ENCODE data around the gene SMARCC1.

The SMARCC1 gene

GRCh38 chr3:47588053-47588452 lies 193.6 kb downstream of the SMARCC1 start:
- Histone ChIP-seq H3K9ac (ENCODE audit: insufficient read length, low read depth) (no peak overlapping the region), H3K4me1 (ENCODE audit: insufficient read depth, insufficient read length) (peaks cover 5% of the 10 kb centered on the region), H3K27me3 (ENCODE audit: insufficient read depth, insufficient read length) (no peaks in the 10 kb centered on the region), H3K36me3 (ENCODE audit: insufficient read depth, insufficient read length, low read length) (peaks cover 57% of the 10 kb centered on the region), H3K9me3 (ENCODE audit: insufficient read depth, low read length) (no peaks in the 10 kb centered on the region), H3K4me3 (ENCODE audit: insufficient read length, low read depth) (no peak overlapping the region)
- TF ChIP-seq YY1 (IDR thresholded peaks at IDR 0.05; ENCODE audit: insufficient read depth, insufficient read length) (no peak), SUZ12 (IDR thresholded peaks at IDR 0.05; ENCODE audit: extremely low read depth, insufficient read depth, insufficient read length) (no peak), ZNF274 (IDR thresholded peaks at IDR 0.05; ENCODE audit: low read depth, low read length) (no peak)
- DNase-seq (ENCODE audit: low read depth, low spot score) = no peak

DNA sequence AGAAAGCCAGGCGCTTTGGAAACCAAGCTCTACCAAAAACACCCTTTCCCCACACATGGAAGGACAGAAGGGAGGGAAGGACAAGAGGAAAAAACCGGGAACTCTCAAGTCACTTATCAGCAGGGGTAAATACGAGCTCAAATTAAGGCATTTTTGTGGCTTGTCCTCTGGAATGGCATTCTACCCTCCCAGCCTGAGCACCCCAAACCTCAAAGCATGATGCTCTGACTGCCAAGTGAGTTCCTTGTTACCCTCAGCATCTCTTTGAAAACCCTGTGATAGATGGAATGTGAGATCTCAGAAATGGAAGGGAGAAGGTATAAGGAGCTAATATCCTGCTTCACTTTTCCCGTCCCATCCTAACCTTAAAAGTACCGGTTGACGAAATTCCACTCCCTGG lies 194.9 kb downstream of the SMARCC1 start:
- H3K36me3 ChIP-seq (ENCODE audit: insufficient read depth, insufficient read length, low read length) = peaks cover 53% of the 10 kb centered on the region
- no peaks in the 10 kb centered on the region for H3K9me3 ChIP-seq (ENCODE audit: insufficient read depth, low read length)

DNA sequence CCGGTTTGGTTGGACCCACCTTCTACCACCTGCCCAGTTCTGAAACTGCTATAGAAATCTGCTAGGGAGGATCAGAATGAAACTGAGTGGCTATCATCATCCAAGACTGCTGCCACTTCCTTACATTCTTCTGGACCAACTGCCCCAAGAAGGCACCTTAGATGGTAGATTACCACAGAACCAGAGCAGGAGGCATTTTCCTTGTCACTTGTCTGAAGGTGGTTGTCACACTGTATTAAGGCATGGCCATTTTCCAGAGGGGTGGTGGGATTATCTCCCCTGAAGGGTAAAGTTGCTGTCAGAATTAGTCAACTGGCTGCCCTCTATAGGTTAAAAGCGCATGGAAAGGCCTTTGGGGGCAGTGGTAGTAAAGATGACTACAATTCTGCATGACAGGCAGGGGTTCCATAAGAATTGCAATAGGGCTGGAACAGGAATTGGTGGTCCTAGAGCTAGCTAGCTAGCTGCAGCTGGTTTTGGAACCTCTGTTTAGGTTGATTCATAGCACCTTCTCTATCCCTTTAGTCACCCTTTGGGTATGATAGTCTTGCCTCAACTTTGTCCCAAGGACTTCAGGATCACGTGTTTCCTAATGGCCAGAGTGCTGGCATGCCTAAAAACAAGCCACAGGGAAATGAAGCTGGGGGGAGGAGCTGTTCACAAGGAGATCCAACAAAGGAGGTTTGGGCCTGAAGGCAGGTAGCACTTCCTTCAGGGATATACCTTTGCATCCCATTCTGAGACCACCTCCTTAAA lies 198.2 kb downstream of the SMARCC1 start:
- H3K4me1 ChIP-seq (ENCODE audit: insufficient read depth, insufficient read length) = peaks cover 5% of the 10 kb centered on the region
- peaks cover 28% of the 10 kb centered on the region for H3K36me3 ChIP-seq (ENCODE audit: insufficient read depth, insufficient read length, low read length)
- DNase-seq (ENCODE audit: low read depth, low spot score) = no peak
- peaks cover 23% of the 10 kb centered on the region for H3K27me3 ChIP-seq (ENCODE audit: insufficient read depth, insufficient read length)
- no peak overlapping the region for H3K9ac ChIP-seq (ENCODE audit: insufficient read length, low read depth)
- H3K9me3 ChIP-seq (ENCODE audit: insufficient read depth, low read length) = no peaks in the 10 kb centered on the region
- no peak overlapping the region for H3K4me3 ChIP-seq (ENCODE audit: insufficient read length, low read depth)
- TF ChIP-seq ZNF274 (IDR thresholded peaks at IDR 0.05; ENCODE audit: low read depth, low read length) (no peak), YY1 (IDR thresholded peaks at IDR 0.05; ENCODE audit: insufficient read depth, insufficient read length) (no peak), SUZ12 (IDR thresholded peaks at IDR 0.05; ENCODE audit: extremely low read depth, insufficient read depth, insufficient read length) (no peak)

More for the DNA sequence above, 194.9 kb downstream of the SMARCC1 start:
- Histone ChIP-seq H3K9ac (ENCODE audit: insufficient read length, low read depth) (no peak overlapping the region), H3K27me3 (ENCODE audit: insufficient read depth, insufficient read length) (no peaks in the 10 kb centered on the region), H3K4me3 (ENCODE audit: insufficient read length, low read depth) (no peak overlapping the region), H3K4me1 (ENCODE audit: insufficient read depth, insufficient read length) (peaks cover 5% of the 10 kb centered on the region)
- no peak for DNase-seq (ENCODE audit: low read depth, low spot score)
- TF ChIP-seq YY1 (IDR thresholded peaks at IDR 0.05; ENCODE audit: insufficient read depth, insufficient read length) (no peak), SUZ12 (IDR thresholded peaks at IDR 0.05; ENCODE audit: extremely low read depth, insufficient read depth, insufficient read length) (no peak), ZNF274 (IDR thresholded peaks at IDR 0.05; ENCODE audit: low read depth, low read length) (no peak)

- no peak for TF ChIP-seq SUZ12 (IDR thresholded peaks at IDR 0.05; ENCODE audit: extremely low read depth, insufficient read depth, insufficient read length)
- TF ChIP-seq YY1 (IDR thresholded peaks at IDR 0.05; ENCODE audit: insufficient read depth, insufficient read length) = no peak
- TF ChIP-seq ZNF274 (IDR thresholded peaks at IDR 0.05; ENCODE audit: low read depth, low read length) = no peak
- Histone ChIP-seq H3K9me3 (ENCODE audit: insufficient read depth, low read length) (no peaks in the 10 kb centered on the region), H3K36me3 (ENCODE audit: insufficient read depth, insufficient read length, low read length) (peaks cover 16% of the 10 kb centered on the region), H3K4me1 (ENCODE audit: insufficient read depth, insufficient read length) (peaks cover 2% of the 10 kb centered on the region), H3K27me3 (ENCODE audit: insufficient read depth, insufficient read length) (peaks cover 37% of the 10 kb centered on the region), H3K4me3 (ENCODE audit: insufficient read length, low read depth) (no peak overlapping the region), H3K9ac (ENCODE audit: insufficient read length, low read depth) (no peak overlapping the region)
- DNase-seq (ENCODE audit: low read depth, low spot score) = no peak
Measured at GRCh38 chr3:47581835-47582234, 199.9 kb downstream of the SMARCC1 start.

DNA sequence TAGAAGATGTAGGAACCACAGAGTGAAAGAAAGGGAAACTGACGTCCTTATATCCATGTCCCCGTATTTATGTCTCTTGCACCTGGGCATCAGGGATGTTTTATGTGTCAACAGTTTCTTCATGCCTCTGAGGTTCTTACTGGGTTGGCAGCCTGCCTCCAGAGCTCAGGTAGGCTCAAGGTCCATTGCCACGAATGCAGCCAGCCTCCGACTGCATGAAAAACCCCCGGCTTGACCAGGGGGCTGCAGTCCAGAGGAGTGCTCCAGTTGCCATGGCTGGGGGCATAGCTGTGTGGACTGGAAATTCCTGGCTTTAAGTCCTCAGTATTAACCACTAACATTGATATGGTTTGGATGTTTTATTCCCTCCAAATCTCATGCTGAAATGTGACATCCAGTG lies 200.3 kb downstream of the SMARCC1 start:
- Histone ChIP-seq H3K4me1 (ENCODE audit: insufficient read depth, insufficient read length) (peaks cover 2% of the 10 kb centered on the region), H3K27me3 (ENCODE audit: insufficient read depth, insufficient read length) (peaks cover 40% of the 10 kb centered on the region)

GRCh38 chr3:47580481-47580880 lies 201.2 kb downstream of the SMARCC1 start:
- no peak for DNase-seq (ENCODE audit: low read depth, low spot score)
- Histone ChIP-seq H3K9me3 (ENCODE audit: insufficient read depth, low read length) (no peaks in the 10 kb centered on the region), H3K36me3 (ENCODE audit: insufficient read depth, insufficient read length, low read length) (peaks cover 7% of the 10 kb centered on the region)

More for the DNA sequence above, 200.3 kb downstream of the SMARCC1 start:
- H3K9me3 ChIP-seq (ENCODE audit: insufficient read depth, low read length) = no peaks in the 10 kb centered on the region
- TF ChIP-seq YY1 (IDR thresholded peaks at IDR 0.05; ENCODE audit: insufficient read depth, insufficient read length) = no peak
- no peak for TF ChIP-seq ZNF274 (IDR thresholded peaks at IDR 0.05; ENCODE audit: low read depth, low read length)
- TF ChIP-seq SUZ12 (IDR thresholded peaks at IDR 0.05; ENCODE audit: extremely low read depth, insufficient read depth, insufficient read length) = no peak
- no peak for DNase-seq (ENCODE audit: low read depth, low spot score)
- no peak overlapping the region for H3K9ac ChIP-seq (ENCODE audit: insufficient read length, low read depth)
- no peak overlapping the region for H3K4me3 ChIP-seq (ENCODE audit: insufficient read length, low read depth)
- peaks cover 16% of the 10 kb centered on the region for H3K36me3 ChIP-seq (ENCODE audit: insufficient read depth, insufficient read length, low read length)

GRCh38 chr3:47579875-47580274 lies 201.8 kb downstream of the SMARCC1 start:
- H3K4me1 ChIP-seq (ENCODE audit: insufficient read depth, insufficient read length) = peaks cover 2% of the 10 kb centered on the region

More at GRCh38 chr3:47580481-47580880, 201.2 kb downstream of the SMARCC1 start:
- no peak for TF ChIP-seq SUZ12 (IDR thresholded peaks at IDR 0.05; ENCODE audit: extremely low read depth, insufficient read depth, insufficient read length)
- no peak for TF ChIP-seq YY1 (IDR thresholded peaks at IDR 0.05; ENCODE audit: insufficient read depth, insufficient read length)
- no peak for TF ChIP-seq ZNF274 (IDR thresholded peaks at IDR 0.05; ENCODE audit: low read depth, low read length)
- Histone ChIP-seq H3K27me3 (ENCODE audit: insufficient read depth, insufficient read length) (peaks cover 40% of the 10 kb centered on the region), H3K4me3 (ENCODE audit: insufficient read length, low read depth) (no peak overlapping the region), H3K4me1 (ENCODE audit: insufficient read depth, insufficient read length) (peaks cover 2% of the 10 kb centered on the region), H3K9ac (ENCODE audit: insufficient read length, low read depth) (no peak overlapping the region)

More at GRCh38 chr3:47579875-47580274, 201.8 kb downstream of the SMARCC1 start:
- Histone ChIP-seq H3K4me3 (ENCODE audit: insufficient read length, low read depth) (no peak overlapping the region), H3K27me3 (ENCODE audit: insufficient read depth, insufficient read length) (peaks cover 40% of the 10 kb centered on the region), H3K9me3 (ENCODE audit: insufficient read depth, low read length) (no peaks in the 10 kb centered on the region), H3K9ac (ENCODE audit: insufficient read length, low read depth) (no peak overlapping the region), H3K36me3 (ENCODE audit: insufficient read depth, insufficient read length, low read length) (peaks cover under 1% of the 10 kb centered on the region)
- no peak for DNase-seq (ENCODE audit: low read depth, low spot score)
- TF ChIP-seq SUZ12 (IDR thresholded peaks at IDR 0.05; ENCODE audit: extremely low read depth, insufficient read depth, insufficient read length) = no peak
- no peak for TF ChIP-seq YY1 (IDR thresholded peaks at IDR 0.05; ENCODE audit: insufficient read depth, insufficient read length)
- no peak for TF ChIP-seq ZNF274 (IDR thresholded peaks at IDR 0.05; ENCODE audit: low read depth, low read length)

Measured in NT2/D1 (cell line).